Mucosa of descending colon (tissue), 3 donors: ENCODE data around the gene TRPV6. TPM values are rescaled to one million over a fixed set of nuclear protein-coding genes. Genes with fewer than 3 reads are reported as not detected.

Experiments used
- ATAC-seq: fragments of 200-7000 bp; cut with Tn5 transposase; one replicate; pipeline ENCODE4 v1.9.1; 2020; ENCODE audit warnings: mild to moderate bottlenecking, moderate library complexity
- DNase-seq, 3 donors: peaks; one replicate each; pipeline ENCODE4 v3.0.0-alpha.2; 2020
- H3K36me3 ChIP-seq: fragments of 200-600 bp; one replicate; pipeline ENCODE4 v1.8.0; 2021; ENCODE audit warnings: low read depth, mild to moderate bottlenecking
- H3K4me1 ChIP-seq: fragments of 200-600 bp; one replicate; pipeline ENCODE4 v1.8.0; 2021; ENCODE audit warnings: low read depth, mild to moderate bottlenecking
- H3K4me3 ChIP-seq: fragments of 200-600 bp; one replicate; pipeline ENCODE4 v1.8.0; 2021; ENCODE audit warnings: mild to moderate bottlenecking
- H3K9me3 ChIP-seq: fragments of 200-600 bp; one replicate; pipeline ENCODE4 v1.8.0; 2021; ENCODE audit warnings: mild to moderate bottlenecking
- intact Hi-C, 2 donors: fragments of 100-400 bp; cut with DNase I in 1 of 2; cut with micrococcal nuclease in 1 of 2; formaldehyde crosslinking; loops; one replicate each; pipeline versions ENCODE4 v1.11.0 to v1.11.1; 2022; cut with DNase I, micrococcal nuclease
- total RNA-seq, 3 donors: library from RNA; stranded (reverse); fragmentation: NEBNext Ultra II Directional in 2 of 3; extraction: Animal tissue kit (Norgen Biotek cat#: 25700) in 2 of 3; gene quantifications; one replicate each; pipeline versions ENCODE4 v1.2.1 to v1.2.4, GENCODE V29; 2021 to 2023
- TF ChIP-seq, protein P1 (sequence below): fragments of 200-600 bp; IDR thresholded peaks from one replicate; pipeline ENCODE4 v1.8.0; 2022; ENCODE audit warnings: antibody characterized with exemption, mild to moderate bottlenecking
- donor health status: DM: no; HTN: no; CAD: no; lungs with moderate emphysema.
- donor health status: DM: no; HTN: no; CAD: no.
- donor health status: DM: no; HTN: yes; CAD: no.

The TRPV6 gene
- total RNA-seq, 3 donors from 2014 or later, result 0.35 to 0.55 (median 0.44) TPM

- H3K36me3 ChIP-seq, result no peaks in the 10 kb centered on the region
- intact Hi-C loops, result no loop called here
- no peak for ATAC-seq
These were observed 11.1 kb downstream of the TRPV6 start for GRCh38 chr7:142874409-142874808.

GRCh38 chr7:142873871-142874270 is 11.7 kb downstream of the TRPV6 start:
- no peaks in the 10 kb centered on the region for H3K36me3 ChIP-seq
- ATAC-seq (no peak), DNase-seq (no peak)
- intact Hi-C loops, result no loop called here
- TF ChIP-seq, protein P1, sequence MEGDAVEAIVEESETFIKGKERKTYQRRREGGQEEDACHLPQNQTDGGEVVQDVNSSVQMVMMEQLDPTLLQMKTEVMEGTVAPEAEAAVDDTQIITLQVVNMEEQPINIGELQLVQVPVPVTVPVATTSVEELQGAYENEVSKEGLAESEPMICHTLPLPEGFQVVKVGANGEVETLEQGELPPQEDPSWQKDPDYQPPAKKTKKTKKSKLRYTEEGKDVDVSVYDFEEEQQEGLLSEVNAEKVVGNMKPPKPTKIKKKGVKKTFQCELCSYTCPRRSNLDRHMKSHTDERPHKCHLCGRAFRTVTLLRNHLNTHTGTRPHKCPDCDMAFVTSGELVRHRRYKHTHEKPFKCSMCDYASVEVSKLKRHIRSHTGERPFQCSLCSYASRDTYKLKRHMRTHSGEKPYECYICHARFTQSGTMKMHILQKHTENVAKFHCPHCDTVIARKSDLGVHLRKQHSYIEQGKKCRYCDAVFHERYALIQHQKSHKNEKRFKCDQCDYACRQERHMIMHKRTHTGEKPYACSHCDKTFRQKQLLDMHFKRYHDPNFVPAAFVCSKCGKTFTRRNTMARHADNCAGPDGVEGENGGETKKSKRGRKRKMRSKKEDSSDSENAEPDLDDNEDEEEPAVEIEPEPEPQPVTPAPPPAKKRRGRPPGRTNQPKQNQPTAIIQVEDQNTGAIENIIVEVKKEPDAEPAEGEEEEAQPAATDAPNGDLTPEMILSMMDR, result no peak
- H3K9me3 ChIP-seq, result no peaks in the 10 kb centered on the region
- H3K4me3 ChIP-seq, result no peak overlapping the region
- H3K4me1 ChIP-seq, result no peaks in the 10 kb centered on the region

More at GRCh38 chr7:142874409-142874808, 11.1 kb downstream of the TRPV6 start:
- no peaks in the 10 kb centered on the region for H3K9me3 ChIP-seq
- no peak overlapping the region for H3K4me3 ChIP-seq
- TF ChIP-seq, protein P1, result no peak
- DNase-seq, result no peak
- H3K4me1 ChIP-seq, result no peaks in the 10 kb centered on the region

DNA sequence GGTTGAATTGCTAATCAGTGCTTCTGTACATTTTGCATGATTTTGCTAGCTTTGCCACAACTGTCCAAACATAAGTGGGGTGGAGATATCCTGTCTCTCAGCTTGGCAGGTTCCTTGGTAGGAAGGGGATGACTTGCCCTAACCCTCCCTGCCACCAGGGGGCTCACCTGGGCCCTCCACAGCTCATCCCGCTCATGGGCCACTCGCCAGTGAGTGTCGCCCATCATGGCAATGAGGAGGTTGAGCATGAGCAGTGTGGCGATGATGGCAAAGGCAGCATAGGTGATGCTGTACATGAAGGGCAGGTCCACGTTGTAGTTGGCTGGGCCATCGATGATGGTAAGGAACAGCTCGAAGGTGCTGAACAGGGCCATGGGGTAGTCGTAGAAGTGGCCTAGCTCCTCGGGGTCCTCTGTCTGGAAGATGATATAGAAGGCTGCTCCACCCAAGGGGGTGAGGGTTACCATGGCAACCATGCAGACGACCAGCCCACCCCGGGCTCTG is 12.2 kb downstream of the TRPV6 start:
- DNase-seq (no peak), ATAC-seq (peak; percentile 35)
- Histone ChIP-seq H3K36me3 (no peaks in the 10 kb centered on the region), H3K4me3 (no peak overlapping the region), H3K9me3 (no peaks in the 10 kb centered on the region), H3K4me1 (no peaks in the 10 kb centered on the region)
- TF ChIP-seq, protein P1, result no peak
- intact Hi-C loops, result no loop called here

DNA sequence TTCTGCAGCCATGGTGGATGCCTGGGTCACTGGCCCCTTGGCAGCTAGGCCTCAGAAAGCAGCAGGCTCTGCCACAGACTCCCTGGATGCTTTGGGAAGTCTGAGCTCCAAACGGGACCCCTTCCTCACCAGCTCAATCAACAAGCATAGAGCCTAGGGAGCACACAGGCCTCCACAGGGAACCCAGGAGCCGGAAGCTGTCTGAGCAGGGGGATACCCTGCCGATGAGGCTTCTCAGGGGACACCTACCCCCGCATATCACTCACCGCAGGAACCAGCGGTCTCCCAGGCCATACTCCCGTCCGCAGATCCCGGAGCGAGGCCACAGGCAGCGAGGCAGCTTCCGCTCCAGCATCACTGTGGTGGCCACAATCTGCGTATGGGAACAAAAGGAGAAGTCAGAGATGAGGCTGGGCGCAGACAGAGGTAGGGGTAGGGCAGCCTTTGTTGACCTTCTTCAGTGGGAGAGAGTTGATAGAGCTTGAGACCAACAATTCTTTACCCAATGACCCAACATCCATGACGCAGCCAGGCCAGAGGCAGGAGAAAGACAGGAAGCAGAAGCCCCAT is 13.4 kb downstream of the TRPV6 start:
- Histone ChIP-seq H3K9me3 (no peaks in the 10 kb centered on the region), H3K4me1 (no peaks in the 10 kb centered on the region), H3K36me3 (no peaks in the 10 kb centered on the region), H3K4me3 (no peak overlapping the region)
- TF ChIP-seq, protein P1, result no peak
- DNase-seq, result no peak
- ATAC-seq, result no peak
- intact Hi-C loops, result no loop called here

DNA sequence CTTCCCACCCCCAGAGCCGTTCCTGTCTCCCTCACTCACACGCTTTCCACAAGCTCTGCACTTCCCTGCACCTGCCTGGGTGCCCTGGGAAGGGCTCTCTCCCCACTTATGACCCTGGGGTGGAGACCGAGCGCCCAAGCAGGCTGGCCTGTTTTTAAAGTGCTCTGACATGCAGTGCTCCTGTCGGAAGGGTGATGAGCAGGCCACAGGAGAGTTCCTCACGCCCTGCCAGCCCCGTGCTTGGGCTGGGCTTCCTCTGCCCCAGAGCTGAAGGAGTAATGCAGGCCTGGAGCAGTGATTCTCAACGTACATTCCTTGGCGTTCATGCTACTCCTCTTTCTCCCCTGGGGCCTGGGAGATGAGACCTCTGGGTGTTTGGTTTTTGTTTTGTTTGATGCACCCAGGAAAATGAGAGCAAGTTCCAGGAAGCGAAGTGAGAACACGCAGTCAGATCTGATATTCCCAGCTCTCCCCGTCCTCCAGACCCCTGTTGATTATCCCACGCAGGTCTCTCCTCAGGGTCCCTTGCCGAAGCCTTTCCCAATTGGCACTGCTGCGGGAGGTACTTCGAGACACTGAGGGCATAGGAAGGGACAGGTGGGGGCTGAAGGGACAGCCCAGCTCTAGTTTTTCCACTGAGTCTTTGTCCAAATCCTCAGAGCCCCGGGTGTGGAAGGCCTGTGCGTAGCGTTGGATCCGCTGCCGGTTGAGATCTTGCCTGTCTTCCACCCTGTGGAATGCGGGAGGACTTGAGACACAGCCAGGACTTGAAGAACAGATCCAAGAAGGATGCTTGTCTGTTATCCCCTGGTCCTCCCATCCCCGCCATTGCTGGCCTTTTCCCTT is 14.1 kb downstream of the TRPV6 start:
- no peak for ATAC-seq
- Histone ChIP-seq H3K4me3 (no peak overlapping the region), H3K9me3 (no peaks in the 10 kb centered on the region), H3K4me1 (no peaks in the 10 kb centered on the region), H3K36me3 (no peaks in the 10 kb centered on the region)
- intact Hi-C loops, result no loop called here
- TF ChIP-seq, protein P1, result no peak
- DNase-seq, result no peak
